KMS-11 (cell line): ENCODE measurements around the gene EXOC6B.

Experiments
- H2AFZ ChIP-seq: fragments of 200-600 bp; sonication (generic); 2 replicates; pipeline ENCODE4 v1.6.1; 2016; ENCODE audit warnings: antibody characterized with exemption, mixed run types, low read depth
- H3K27ac ChIP-seq: fragments of 200-600 bp; sonication (generic); 2 replicates; pipeline ENCODE4 v1.6.1; 2016; ENCODE audit warnings: mild to moderate bottlenecking, mixed run types
- H3K27me3 ChIP-seq: fragments of 200-600 bp; sonication (generic); 2 replicates; pipeline ENCODE4 v1.6.1; 2017; ENCODE audit warnings: mild to moderate bottlenecking, low read depth, mixed run types, moderate library complexity; ENCODE audit not compliant: insufficient read depth
- H3K36me3 ChIP-seq: fragments of 200-600 bp; sonication (generic); 2 replicates; pipeline ENCODE4 v1.6.1; 2017; ENCODE audit warnings: mild to moderate bottlenecking, mixed run types; ENCODE audit not compliant: insufficient read depth
- H3K4me1 ChIP-seq: fragments of 200-600 bp; sonication (generic); 2 replicates; pipeline ENCODE4 v1.6.1; 2016; ENCODE audit warnings: mild to moderate bottlenecking, low read depth, mixed run types; ENCODE audit not compliant: poor library complexity, severe bottlenecking
- H3K4me2 ChIP-seq: fragments of 200-600 bp; sonication (generic); 2 replicates; pipeline ENCODE4 v1.7.0; 2016; ENCODE audit warnings: mild to moderate bottlenecking, mixed run types
- H3K4me3 ChIP-seq: fragments of 200-600 bp; sonication (generic); IDR thresholded peaks from 2 replicates; pipeline ENCODE4 v1.6.1; 2017; ENCODE audit warnings: low read depth, low read length, mixed read lengths; ENCODE audit not compliant: insufficient read depth
- H3K79me2 ChIP-seq: fragments of 200-600 bp; sonication (generic); 2 replicates; pipeline ENCODE4 v1.6.1; 2016; ENCODE audit warnings: low read depth, mixed run types; ENCODE audit not compliant: insufficient read depth
- H3K9ac ChIP-seq: fragments of 200-600 bp; sonication (generic); 2 replicates; pipeline ENCODE4 v1.6.1; 2016; ENCODE audit warnings: mild to moderate bottlenecking, mixed run types
- H4K20me1 ChIP-seq: fragments of 200-600 bp; sonication (generic); 2 replicates; pipeline ENCODE4 v1.6.1; 2016; ENCODE audit warnings: mild to moderate bottlenecking, mixed run types; ENCODE audit not compliant: insufficient read depth
- TF ChIP-seq, protein P1 (sequence below): fragments of 200-600 bp; sonication (generic); conservative IDR thresholded peaks from 2 replicates; pipeline ENCODE4 v1.6.1; 2017; ENCODE audit warnings: low read depth, mild to moderate bottlenecking, antibody characterized with exemption, low read length, moderate library complexity, mixed read lengths

The EXOC6B gene

DNA sequence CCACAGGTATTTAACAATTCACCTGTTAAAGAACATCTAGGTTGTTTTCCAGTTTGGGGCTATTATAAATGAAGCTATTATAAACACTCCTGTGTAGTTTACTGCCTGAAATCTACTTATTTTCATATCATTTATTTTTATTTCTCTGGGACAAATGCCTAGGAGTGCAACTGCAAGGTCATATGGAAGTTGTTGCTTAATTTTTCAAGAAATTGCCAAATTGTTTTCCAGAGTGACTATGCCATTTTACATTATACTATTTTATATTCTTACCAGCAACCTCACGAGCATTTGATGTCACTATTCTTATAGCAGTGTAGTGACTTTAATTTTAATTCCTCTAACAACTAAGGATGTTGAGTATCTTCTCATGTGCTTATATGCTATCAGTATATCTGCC is 298.4 kb downstream of the EXOC6B start:
- Histone ChIP-seq H3K4me1 (no peaks in the 10 kb centered on the region), H3K36me3 (no peaks in the 10 kb centered on the region), H3K4me3 (no peak overlapping the region), H3K27me3 (no peaks in the 10 kb centered on the region), H4K20me1 (no peaks in the 10 kb centered on the region), H3K79me2 (no peaks in the 10 kb centered on the region), H3K9ac (no peak overlapping the region), H2AFZ (no peak overlapping the region), H3K27ac (no peak overlapping the region), H3K4me2 (no peak overlapping the region)
- TF ChIP-seq, protein P1, sequence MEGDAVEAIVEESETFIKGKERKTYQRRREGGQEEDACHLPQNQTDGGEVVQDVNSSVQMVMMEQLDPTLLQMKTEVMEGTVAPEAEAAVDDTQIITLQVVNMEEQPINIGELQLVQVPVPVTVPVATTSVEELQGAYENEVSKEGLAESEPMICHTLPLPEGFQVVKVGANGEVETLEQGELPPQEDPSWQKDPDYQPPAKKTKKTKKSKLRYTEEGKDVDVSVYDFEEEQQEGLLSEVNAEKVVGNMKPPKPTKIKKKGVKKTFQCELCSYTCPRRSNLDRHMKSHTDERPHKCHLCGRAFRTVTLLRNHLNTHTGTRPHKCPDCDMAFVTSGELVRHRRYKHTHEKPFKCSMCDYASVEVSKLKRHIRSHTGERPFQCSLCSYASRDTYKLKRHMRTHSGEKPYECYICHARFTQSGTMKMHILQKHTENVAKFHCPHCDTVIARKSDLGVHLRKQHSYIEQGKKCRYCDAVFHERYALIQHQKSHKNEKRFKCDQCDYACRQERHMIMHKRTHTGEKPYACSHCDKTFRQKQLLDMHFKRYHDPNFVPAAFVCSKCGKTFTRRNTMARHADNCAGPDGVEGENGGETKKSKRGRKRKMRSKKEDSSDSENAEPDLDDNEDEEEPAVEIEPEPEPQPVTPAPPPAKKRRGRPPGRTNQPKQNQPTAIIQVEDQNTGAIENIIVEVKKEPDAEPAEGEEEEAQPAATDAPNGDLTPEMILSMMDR: no peak

DNA sequence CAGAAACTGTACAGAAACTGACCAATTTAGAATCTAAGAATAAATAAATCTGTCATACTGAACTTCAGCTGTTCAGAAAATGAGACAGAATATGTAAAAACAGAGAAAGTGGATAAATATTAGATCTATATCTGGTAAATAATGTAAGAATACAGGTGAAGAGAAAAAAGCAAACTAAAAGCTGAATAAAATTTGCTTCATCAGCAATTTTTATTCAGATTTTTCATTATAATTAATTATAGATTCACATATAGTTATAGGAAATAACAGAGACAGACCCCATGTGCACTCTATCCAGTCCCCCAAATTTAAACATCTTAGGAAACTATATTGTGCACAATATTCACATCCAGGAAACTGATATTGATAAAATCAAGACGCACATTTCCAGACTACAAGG is 299.2 kb downstream of the EXOC6B start:
- H3K27ac ChIP-seq: no peak overlapping the region
- no peaks in the 10 kb centered on the region for H3K4me1 ChIP-seq
- H3K9ac ChIP-seq: no peak overlapping the region
- no peaks in the 10 kb centered on the region for H4K20me1 ChIP-seq
- H3K79me2 ChIP-seq: no peaks in the 10 kb centered on the region
- TF ChIP-seq, protein P1: no peak
- no peak overlapping the region for H3K4me3 ChIP-seq
- H2AFZ ChIP-seq: no peak overlapping the region
- no peaks in the 10 kb centered on the region for H3K36me3 ChIP-seq
- no peaks in the 10 kb centered on the region for H3K27me3 ChIP-seq
- no peak overlapping the region for H3K4me2 ChIP-seq

DNA sequence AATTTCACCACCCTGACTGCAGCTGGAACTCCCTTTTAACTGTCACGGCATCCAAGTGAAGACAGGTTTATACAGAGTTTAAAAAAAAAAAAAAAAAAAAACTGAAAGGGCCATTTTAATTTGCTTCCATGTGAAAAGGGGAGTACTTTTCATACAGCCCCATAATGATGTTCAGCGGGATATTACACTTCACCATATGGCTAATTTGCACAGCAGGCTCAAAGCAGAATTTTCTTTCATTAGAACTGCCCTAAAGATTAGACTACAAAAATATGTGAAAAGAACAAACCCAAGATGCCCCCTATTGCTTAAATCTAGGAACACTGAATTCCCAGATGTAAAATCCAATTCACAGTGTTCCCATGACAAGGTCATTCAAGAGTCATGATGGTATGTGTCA is 301.8 kb downstream of the EXOC6B start:
- Histone ChIP-seq H3K27me3 (no peaks in the 10 kb centered on the region), H2AFZ (no peak overlapping the region), H3K9ac (no peak overlapping the region), H4K20me1 (no peaks in the 10 kb centered on the region), H3K27ac (no peak overlapping the region), H3K79me2 (no peaks in the 10 kb centered on the region), H3K4me1 (no peaks in the 10 kb centered on the region), H3K4me2 (no peak overlapping the region), H3K4me3 (no peak overlapping the region), H3K36me3 (no peaks in the 10 kb centered on the region)
- TF ChIP-seq, protein P1: no peak

DNA sequence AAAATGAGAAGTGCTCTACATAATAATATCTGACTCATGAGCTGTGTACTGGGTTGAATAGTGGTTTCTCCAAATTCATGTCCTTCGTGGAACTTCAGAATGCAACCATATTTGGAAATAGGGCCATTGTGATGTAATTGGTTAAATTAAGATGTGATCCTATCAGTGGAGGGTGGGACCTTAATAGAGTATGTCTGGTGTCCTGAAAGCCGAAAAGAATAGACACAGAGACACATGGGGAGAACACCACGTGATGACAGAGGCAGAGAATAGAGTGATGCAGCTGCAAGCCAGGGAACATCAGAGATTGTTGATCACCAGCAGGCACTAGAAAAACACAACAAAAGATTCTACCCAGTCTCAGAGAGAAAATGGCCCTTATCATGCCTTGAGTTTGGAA is 310.1 kb downstream of the EXOC6B start:
- H2AFZ ChIP-seq: no peak overlapping the region
- H3K79me2 ChIP-seq: no peaks in the 10 kb centered on the region

More for the DNA sequence above, 310.1 kb downstream of the EXOC6B start:
- Histone ChIP-seq H3K4me2 (no peak overlapping the region), H3K27ac (no peak overlapping the region), H4K20me1 (no peaks in the 10 kb centered on the region), H3K27me3 (no peaks in the 10 kb centered on the region), H3K9ac (no peak overlapping the region), H3K4me3 (no peak overlapping the region), H3K36me3 (no peaks in the 10 kb centered on the region), H3K4me1 (no peaks in the 10 kb centered on the region)
- TF ChIP-seq, protein P1: no peak
